A549 (cell line): ENCODE measurements around the gene RCAN2. TPM values are rescaled to one million over a fixed set of nuclear protein-coding genes. Genes with fewer than 3 reads are reported as not detected.
"Not testable (repeated sequence)": the region's sequence is repeated elsewhere in the genome, so short reads cannot be mapped to it uniquely, and the experiment has no call there.

Source experiments
- ATAC-seq, 2 experiments: fragments of 200-7000 bp in 1 of 2; fragments of >200 bp in 1 of 2; cut with Nextera tagmentation in 1 of 2; cut with Tn5 transposase in 1 of 2; 3 replicates each; pipeline versions ENCODE4 v1.8.0 to v1.9.1; 2018 to 2020; ENCODE audit warnings: mild to moderate bottlenecking in 1 of 2, moderate library complexity in 1 of 2
- CTCF ChIA-PET: fragments of 300-600 bp; sonication (Branson Sonifier 250); formaldehyde crosslinking; extraction: SDS; loops from one replicate; lab custom pipeline; 2021; ENCODE audit warnings: antibody characterized with exemption, inconsistent platforms; lab: Yijun Ruan, JAX
- POLR2A ChIA-PET: fragments of 350-600 bp; formaldehyde crosslinking; extraction: SDS; loops from one replicate; lab custom pipeline; 2021; ENCODE audit warnings: antibody characterized with exemption, inconsistent platforms; lab: Yijun Ruan, JAX
- DNase-seq, 2 experiments: peaks; one replicate each; pipeline versions ENCODE4 v3.0.0 to v3.0.0-alpha.2; 2011 to 2016; ENCODE audit warnings: low read depth in 1 of 2, low spot score in 1 of 2
- FAIRE-seq: peaks from 2 replicates; lab custom pipeline; 2011; peaks lifted over from hg19 to GRCh38; lab: Jason Lieb, UNC
- H3K27ac ChIP-seq, 2 experiments: fragments of >200 bp; sonication (Bioruptor Twin); formaldehyde crosslinking; 3 replicates each; pipeline ENCODE4 v1.5.1; 2016 to 2017
- H3K4me1 ChIP-seq: fragments of >200 bp; sonication (Bioruptor Twin); formaldehyde crosslinking; 3 replicates; pipeline ENCODE4 v1.6.1; 2016
- H3K4me2 ChIP-seq: fragments of >200 bp; sonication (Bioruptor Twin); formaldehyde crosslinking; 3 replicates; pipeline ENCODE4 v1.6.1; 2016
- H3K4me3 ChIP-seq: fragments of >200 bp; sonication (Bioruptor Twin); formaldehyde crosslinking; 3 replicates; pipeline ENCODE4 v1.5.1; 2016
- H3K9me3 ChIP-seq: fragments of >200 bp; sonication (Bioruptor Twin); formaldehyde crosslinking; 3 replicates; pipeline ENCODE4 v1.6.1; 2016
- CBX8 ChIP-seq: fragments of 200-600 bp; sonication (generic); IDR thresholded peaks from 2 replicates; pipeline ENCODE4 v1.6.1; 2016
- CHD4 ChIP-seq: fragments of 200-600 bp; sonication (generic); IDR thresholded peaks from 2 replicates; pipeline ENCODE4 v1.6.1; 2016; ENCODE audit warnings: antibody characterized with exemption, mild to moderate bottlenecking, borderline replicate concordance
- EHMT2 ChIP-seq: fragments of 200-600 bp; sonication (generic); IDR thresholded peaks from 2 replicates; pipeline ENCODE4 v1.6.1; 2016; ENCODE audit warnings: antibody characterized with exemption, low read depth, mild to moderate bottlenecking, moderate library complexity
- FOSB ChIP-seq: fragments of 250-450 bp; sonication (Bioruptor Pico); IDR thresholded peaks from 2 replicates; pipeline ENCODE4 v1.5.0; 2020; ENCODE audit warnings: mild to moderate bottlenecking, moderate library complexity
- FOSL2 ChIP-seq, 2 experiments: fragments of 450-650 bp in 1 of 2; fragments of >200 bp in 1 of 2; sonication (Bioruptor Twin) in 1 of 2; formaldehyde crosslinking; IDR thresholded peaks; 2 replicates each; pipeline versions ENCODE4 v1.5.0 to v1.6.1; 2016 to 2020; ENCODE audit warnings: mild to moderate bottlenecking in 1 of 2, moderate library complexity in 1 of 2
- FOXS1 ChIP-seq: fragments of 250-450 bp; sonication (Bioruptor Pico); IDR thresholded peaks from 2 replicates; pipeline ENCODE4 v1.5.0; 2020; ENCODE audit warnings: mild to moderate bottlenecking, moderate library complexity
- HOXB5 ChIP-seq: fragments of 250-450 bp; sonication (Bioruptor Pico); IDR thresholded peaks from 2 replicates; pipeline ENCODE4 v1.5.0; 2020; ENCODE audit warnings: mild to moderate bottlenecking, moderate library complexity
- JUN ChIP-seq, 2 experiments: fragments of >200 bp; sonication (Bioruptor Twin); formaldehyde crosslinking; IDR thresholded peaks; 2 replicates in 1 of 2; 3 replicates in 1 of 2; pipeline ENCODE4 v1.6.1; 2016 to 2017
- JUNB ChIP-seq: fragments of >200 bp; sonication (Bioruptor Twin); formaldehyde crosslinking; IDR thresholded peaks from 2 replicates; pipeline ENCODE4 v1.6.1; 2016
- PHF8 ChIP-seq: fragments of 200-600 bp; sonication (generic); IDR thresholded peaks from 2 replicates; pipeline ENCODE4 v1.6.1; 2016; ENCODE audit warnings: low read depth, mild to moderate bottlenecking, antibody characterized with exemption, moderate library complexity, borderline replicate concordance
- POLR2AphosphoS2 ChIP-seq: conservative IDR thresholded peaks from 2 replicates; pipeline ENCODE4 v1.6.1; 2012; ENCODE audit warnings: low read length, improper control_type of control experiment, inconsistent platforms
- RAD21 ChIP-seq, 2 experiments: fragments of >200 bp in 1 of 2; sonication (Bioruptor Twin) in 1 of 2; formaldehyde crosslinking in 1 of 2; IDR thresholded peaks in 1 of 2; conservative IDR thresholded peaks in 1 of 2; 2 replicates in 1 of 2; 3 replicates in 1 of 2; pipeline ENCODE4 v1.6.1; 2012 to 2018; ENCODE audit warnings: inconsistent platforms in 1 of 2
- RARB ChIP-seq: fragments of 250-450 bp; sonication (Bioruptor Pico); IDR thresholded peaks from 2 replicates; pipeline ENCODE4 v1.8.0; 2021; ENCODE audit warnings: mild to moderate bottlenecking, moderate library complexity
- RCOR1 ChIP-seq: fragments of 150-350 bp; IDR thresholded peaks from 2 replicates; pipeline ENCODE4 v1.6.1; 2014; ENCODE audit warnings: antibody characterized with exemption, low read length, low read depth
- REST ChIP-seq: fragments of 200-600 bp; sonication (generic); IDR thresholded peaks from 2 replicates; pipeline ENCODE4 v1.6.1; 2016; ENCODE audit warnings: antibody characterized with exemption, mild to moderate bottlenecking, moderate library complexity
- SMC3 ChIP-seq: fragments of >200 bp; sonication (Bioruptor Twin); formaldehyde crosslinking; IDR thresholded peaks from 3 replicates; pipeline ENCODE4 v1.6.1; 2018; ENCODE audit warnings: inconsistent platforms
- TFCP2L1 ChIP-seq: fragments of 250-450 bp; sonication (Bioruptor Pico); IDR thresholded peaks from 2 replicates; pipeline ENCODE4 v1.5.0; 2021; ENCODE audit warnings: mild to moderate bottlenecking
- ZSCAN20 ChIP-seq: fragments of 250-450 bp; sonication (Bioruptor Pico); IDR thresholded peaks from 2 replicates; pipeline ENCODE4 v1.8.0; 2022; ENCODE audit warnings: mild to moderate bottlenecking, moderate library complexity
- WGBS: methylation state at CpG from one replicate; pipeline ENCODE4 v1.1.6; 2017; ENCODE audit errors: missing lambda C conversion rate; 5-methylcytosine and 5-hydroxymethylcytosine counted together
- polyA plus RNA-seq, 4 experiments: library from polyadenylated mRNA; depleted of rRNA in 3 of 4; stranded (reverse); fragments of >200 nt; fragmentation: RNase III in 1 of 4; extraction: RNeasy Plus Mini Kit Qiagen cat#74134 plus additional on column Dnase treatment in 1 of 4; gene quantifications; 2 replicates in 3 of 4; 3 replicates in 1 of 4; pipeline ENCODE4 v1.2.3, GENCODE V29; 2011 to 2017
- TF ChIP-seq, protein P1 (sequence below): fragments of >200 bp; sonication (Bioruptor Twin); formaldehyde crosslinking; IDR thresholded peaks from 3 replicates; pipeline ENCODE4 v1.6.1; 2016
- TF ChIP-seq, protein P2 (sequence below): fragments of 150-350 bp; IDR thresholded peaks from 2 replicates; pipeline ENCODE4 v1.6.1; 2014; ENCODE audit warnings: low read depth, mild to moderate bottlenecking, low read length
- TF ChIP-seq, protein P3 (sequence below): fragments of >200 bp; sonication (Bioruptor Twin); formaldehyde crosslinking; IDR thresholded peaks from 2 replicates; pipeline ENCODE4 v1.6.1; 2016
- TF ChIP-seq, protein P4 (sequence below): fragments of 250-450 bp; sonication (Bioruptor Pico); IDR thresholded peaks from 2 replicates; pipeline ENCODE4 v1.5.0; 2020; ENCODE audit warnings: low read depth, mild to moderate bottlenecking, moderate library complexity

The RCAN2 gene
- polyA plus RNA-seq, 2 of the 4 experiments (the other 2 are of a cell fraction) = not detected

GRCh38 chr6:46333481-46333880, 157.8 kb downstream of the RCAN2 start:
- no peaks in the 10 kb centered on the region for H3K4me1 ChIP-seq
- no peaks in the 10 kb centered on the region for H3K9me3 ChIP-seq
- H3K4me3 ChIP-seq = no peak overlapping the region
- CTCF ChIA-PET = no interaction called here
- POLR2A ChIA-PET = no interaction called here
- H3K4me2 ChIP-seq = no peak overlapping the region
- FAIRE-seq = no peak
- 85% methylated on average over 1 of the region's 1 CpG for WGBS
- TF ChIP-seq CHD4 (no peak), RAD21 (conservative IDR thresholded peaks at IDR 0.05 in 1 of 2, IDR thresholded peaks at IDR 0.05 in 1 of 2) (no peak), EHMT2 (no peak), CBX8 (no peak), RARB (no peak), JUN (IDR thresholded peaks at IDR 0.05) (no peak), JUNB (no peak), POLR2AphosphoS2 (no peak), SMC3 (no peak), TFCP2L1 (CRISPR knock-in tag) (no peak)
- TF ChIP-seq, protein P1, sequence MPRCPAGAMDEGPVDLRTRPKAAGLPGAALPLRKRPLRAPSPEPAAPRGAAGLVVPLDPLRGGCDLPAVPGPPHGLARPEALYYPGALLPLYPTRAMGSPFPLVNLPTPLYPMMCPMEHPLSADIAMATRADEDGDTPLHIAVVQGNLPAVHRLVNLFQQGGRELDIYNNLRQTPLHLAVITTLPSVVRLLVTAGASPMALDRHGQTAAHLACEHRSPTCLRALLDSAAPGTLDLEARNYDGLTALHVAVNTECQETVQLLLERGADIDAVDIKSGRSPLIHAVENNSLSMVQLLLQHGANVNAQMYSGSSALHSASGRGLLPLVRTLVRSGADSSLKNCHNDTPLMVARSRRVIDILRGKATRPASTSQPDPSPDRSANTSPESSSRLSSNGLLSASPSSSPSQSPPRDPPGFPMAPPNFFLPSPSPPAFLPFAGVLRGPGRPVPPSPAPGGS = no peak
- TF ChIP-seq, protein P2, sequence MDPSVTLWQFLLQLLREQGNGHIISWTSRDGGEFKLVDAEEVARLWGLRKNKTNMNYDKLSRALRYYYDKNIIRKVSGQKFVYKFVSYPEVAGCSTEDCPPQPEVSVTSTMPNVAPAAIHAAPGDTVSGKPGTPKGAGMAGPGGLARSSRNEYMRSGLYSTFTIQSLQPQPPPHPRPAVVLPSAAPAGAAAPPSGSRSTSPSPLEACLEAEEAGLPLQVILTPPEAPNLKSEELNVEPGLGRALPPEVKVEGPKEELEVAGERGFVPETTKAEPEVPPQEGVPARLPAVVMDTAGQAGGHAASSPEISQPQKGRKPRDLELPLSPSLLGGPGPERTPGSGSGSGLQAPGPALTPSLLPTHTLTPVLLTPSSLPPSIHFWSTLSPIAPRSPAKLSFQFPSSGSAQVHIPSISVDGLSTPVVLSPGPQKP = no peak
- ATAC-seq = no peak
- DNase-seq = no peak
- no peak overlapping the region for H3K27ac ChIP-seq

GRCh38 chr6:46332448-46332847, 158.8 kb downstream of the RCAN2 start:
- FAIRE-seq, H3K4me1 ChIP-seq, H3K27ac ChIP-seq, CTCF ChIA-PET, DNase-seq, ATAC-seq, H3K4me3 ChIP-seq, H3K4me2 ChIP-seq, POLR2A ChIA-PET, H3K9me3 ChIP-seq: not testable (repeated sequence)

DNA sequence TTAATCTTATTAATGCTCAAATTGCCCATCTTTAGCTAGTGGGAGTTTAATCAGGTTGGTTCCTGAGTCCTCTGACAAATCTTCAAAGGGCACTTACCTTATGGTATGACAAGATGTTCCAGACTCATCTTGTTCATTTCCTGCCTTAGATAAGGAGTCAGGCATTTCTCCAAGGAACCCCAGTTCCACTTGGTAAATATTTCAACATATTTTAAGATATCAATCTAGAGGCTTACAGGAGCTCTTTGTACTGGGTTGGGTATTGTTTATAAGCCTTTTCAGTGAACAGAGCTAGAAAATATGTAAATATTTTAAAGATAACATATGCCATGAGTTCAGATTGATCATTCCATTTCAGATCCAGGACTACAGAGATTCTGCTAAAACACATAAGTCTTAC, 159.8 kb downstream of the RCAN2 start:
- CTCF ChIA-PET = no interaction called here
- FAIRE-seq (no peak), DNase-seq (no peak), ATAC-seq (no peak)
- H3K27ac ChIP-seq = no peak overlapping the region
- no peak overlapping the region for H3K4me3 ChIP-seq
- no peaks in the 10 kb centered on the region for H3K9me3 ChIP-seq
- TF ChIP-seq POLR2AphosphoS2 (no peak), FOSL2 (IDR thresholded peaks at IDR 0.05) (no peak), FOSL2 (CRISPR knock-in tag; IDR thresholded peaks at IDR 0.05) (no peak), HOXB5 (no peak), JUN (IDR thresholded peaks at IDR 0.05) (no peak), REST (no peak), PHF8 (no peak), ZSCAN20 (CRISPR knock-in tag) (no peak), FOXS1 (CRISPR knock-in tag) (no peak), RCOR1 (no peak), FOSB (CRISPR knock-in tag) (no peak)
- TF ChIP-seq, protein P1 = no peak
- TF ChIP-seq, protein P3, sequence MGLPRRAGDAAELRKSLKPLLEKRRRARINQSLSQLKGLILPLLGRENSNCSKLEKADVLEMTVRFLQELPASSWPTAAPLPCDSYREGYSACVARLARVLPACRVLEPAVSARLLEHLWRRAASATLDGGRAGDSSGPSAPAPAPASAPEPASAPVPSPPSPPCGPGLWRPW = no peak
- TF ChIP-seq, protein P4, sequence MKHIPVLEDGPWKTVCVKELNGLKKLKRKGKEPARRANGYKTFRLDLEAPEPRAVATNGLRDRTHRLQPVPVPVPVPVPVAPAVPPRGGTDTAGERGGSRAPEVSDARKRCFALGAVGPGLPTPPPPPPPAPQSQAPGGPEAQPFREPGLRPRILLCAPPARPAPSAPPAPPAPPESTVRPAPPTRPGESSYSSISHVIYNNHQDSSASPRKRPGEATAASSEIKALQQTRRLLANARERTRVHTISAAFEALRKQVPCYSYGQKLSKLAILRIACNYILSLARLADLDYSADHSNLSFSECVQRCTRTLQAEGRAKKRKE (CRISPR knock-in tag) = no peak
- no peak overlapping the region for H3K4me2 ChIP-seq
- no peaks in the 10 kb centered on the region for H3K4me1 ChIP-seq
- POLR2A ChIA-PET = no interaction called here
